Upper lobe of right lung (tissue), 1 donor: ENCODE data around the gene TERT. TPM values are rescaled to one million over a fixed set of nuclear protein-coding genes. Genes with fewer than 3 reads are reported as not detected.

Source experiments
- ATAC-seq: fragments of 200-7000 bp; cut with Tn5 transposase; one replicate; pipeline ENCODE4 v1.9.1; 2020; ENCODE audit warnings: mild to moderate bottlenecking, moderate library complexity
- DNase-seq: peaks from one replicate; pipeline ENCODE4 v3.0.0-alpha.2; 2020
- H3K27ac ChIP-seq: fragments of 200-600 bp; one replicate; pipeline ENCODE4 v1.8.0; 2022
- H3K27me3 ChIP-seq: fragments of 200-600 bp; one replicate; pipeline ENCODE4 v1.8.0; 2022; ENCODE audit warnings: mild to moderate bottlenecking
- H3K36me3 ChIP-seq: fragments of 200-600 bp; one replicate; pipeline ENCODE4 v1.8.0; 2022
- H3K4me1 ChIP-seq: fragments of 200-600 bp; one replicate; pipeline ENCODE4 v1.8.0; 2022
- H3K4me3 ChIP-seq: fragments of 200-600 bp; one replicate; pipeline ENCODE4 v1.8.0; 2022; ENCODE audit warnings: mild to moderate bottlenecking
- H3K9me3 ChIP-seq: fragments of 200-600 bp; one replicate; pipeline ENCODE4 v1.8.0; 2022
- intact Hi-C: fragments of 100-400 bp; cut with DNase I; formaldehyde crosslinking; loops from one replicate; pipeline ENCODE4 v1.11.0; 2022
- total RNA-seq: library from RNA; stranded (reverse); fragmentation: NEBNext Ultra II Directional; extraction: Animal tissue kit (Norgen Biotek cat#: 25700); gene quantifications from one replicate; pipeline ENCODE4 v1.2.1, GENCODE V29; 2021
- TF ChIP-seq, protein P1 (sequence below): fragments of 200-600 bp; IDR thresholded peaks from one replicate; pipeline ENCODE4 v1.8.0; 2022; ENCODE audit warnings: antibody characterized with exemption
- donor health status: DM: no; HTN: yes; CAD: no; lungs with severe emphysema.

TERT gene
- total RNA-seq, 1 donor from 2014 or later = not detected

DNA sequence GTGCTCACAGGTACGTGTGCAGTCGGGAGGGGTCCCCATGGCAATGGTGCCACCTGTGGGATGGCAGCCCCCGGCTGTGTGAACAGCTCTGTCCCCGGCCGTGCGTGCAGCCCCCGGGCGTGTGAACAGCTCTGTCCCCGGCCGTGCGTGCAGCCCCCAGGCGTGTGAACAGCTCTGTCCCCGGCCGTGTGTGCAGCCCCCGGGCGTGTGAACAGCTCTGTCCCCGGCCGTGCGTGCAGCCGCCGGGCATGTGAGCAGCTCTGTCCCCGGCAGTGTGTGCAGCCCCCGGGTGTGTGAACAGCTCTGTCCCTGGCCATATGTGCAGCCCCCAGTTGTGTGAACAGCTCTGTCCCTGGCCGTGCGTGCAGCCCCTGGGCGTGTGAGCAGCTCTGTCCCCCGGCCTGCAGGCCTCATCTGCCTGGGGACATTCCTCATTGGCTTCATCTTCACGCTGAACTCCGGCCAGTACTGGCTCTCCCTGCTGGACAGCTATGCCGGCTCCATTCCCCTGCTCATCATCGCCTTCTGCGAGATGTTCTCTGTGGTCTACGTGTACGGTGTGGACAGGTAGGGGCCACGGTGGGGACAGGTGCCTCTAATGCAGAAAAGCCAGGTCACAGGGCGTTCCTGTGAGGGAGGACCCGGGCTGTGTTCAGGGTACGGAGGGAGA lies 75.6 kb downstream of the TERT start:
- no peak for DNase-seq
- TF ChIP-seq, protein P1, sequence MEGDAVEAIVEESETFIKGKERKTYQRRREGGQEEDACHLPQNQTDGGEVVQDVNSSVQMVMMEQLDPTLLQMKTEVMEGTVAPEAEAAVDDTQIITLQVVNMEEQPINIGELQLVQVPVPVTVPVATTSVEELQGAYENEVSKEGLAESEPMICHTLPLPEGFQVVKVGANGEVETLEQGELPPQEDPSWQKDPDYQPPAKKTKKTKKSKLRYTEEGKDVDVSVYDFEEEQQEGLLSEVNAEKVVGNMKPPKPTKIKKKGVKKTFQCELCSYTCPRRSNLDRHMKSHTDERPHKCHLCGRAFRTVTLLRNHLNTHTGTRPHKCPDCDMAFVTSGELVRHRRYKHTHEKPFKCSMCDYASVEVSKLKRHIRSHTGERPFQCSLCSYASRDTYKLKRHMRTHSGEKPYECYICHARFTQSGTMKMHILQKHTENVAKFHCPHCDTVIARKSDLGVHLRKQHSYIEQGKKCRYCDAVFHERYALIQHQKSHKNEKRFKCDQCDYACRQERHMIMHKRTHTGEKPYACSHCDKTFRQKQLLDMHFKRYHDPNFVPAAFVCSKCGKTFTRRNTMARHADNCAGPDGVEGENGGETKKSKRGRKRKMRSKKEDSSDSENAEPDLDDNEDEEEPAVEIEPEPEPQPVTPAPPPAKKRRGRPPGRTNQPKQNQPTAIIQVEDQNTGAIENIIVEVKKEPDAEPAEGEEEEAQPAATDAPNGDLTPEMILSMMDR = no peak
- intact Hi-C loops = no loop called here

GRCh38 chr5:1218351-1219080 lies 76.4 kb downstream of the TERT start:
- Histone ChIP-seq H3K9me3 (no peaks in the 10 kb centered on the region), H3K4me1 (no peaks in the 10 kb centered on the region), H3K36me3 (no peaks in the 10 kb centered on the region), H3K27me3 (peaks cover 3% of the 10 kb centered on the region), H3K27ac (no peak overlapping the region), H3K4me3 (no peak overlapping the region)
- DNase-seq (no peak), ATAC-seq (no peak)
- intact Hi-C loops = no loop called here
- TF ChIP-seq, protein P1 = no peak

More for the DNA sequence above, 75.6 kb downstream of the TERT start:
- Histone ChIP-seq H3K27ac (no peak overlapping the region), H3K9me3 (no peaks in the 10 kb centered on the region), H3K36me3 (no peaks in the 10 kb centered on the region), H3K4me3 (no peak overlapping the region), H3K27me3 (peaks cover 3% of the 10 kb centered on the region), H3K4me1 (no peaks in the 10 kb centered on the region)
- no peak for ATAC-seq

DNA sequence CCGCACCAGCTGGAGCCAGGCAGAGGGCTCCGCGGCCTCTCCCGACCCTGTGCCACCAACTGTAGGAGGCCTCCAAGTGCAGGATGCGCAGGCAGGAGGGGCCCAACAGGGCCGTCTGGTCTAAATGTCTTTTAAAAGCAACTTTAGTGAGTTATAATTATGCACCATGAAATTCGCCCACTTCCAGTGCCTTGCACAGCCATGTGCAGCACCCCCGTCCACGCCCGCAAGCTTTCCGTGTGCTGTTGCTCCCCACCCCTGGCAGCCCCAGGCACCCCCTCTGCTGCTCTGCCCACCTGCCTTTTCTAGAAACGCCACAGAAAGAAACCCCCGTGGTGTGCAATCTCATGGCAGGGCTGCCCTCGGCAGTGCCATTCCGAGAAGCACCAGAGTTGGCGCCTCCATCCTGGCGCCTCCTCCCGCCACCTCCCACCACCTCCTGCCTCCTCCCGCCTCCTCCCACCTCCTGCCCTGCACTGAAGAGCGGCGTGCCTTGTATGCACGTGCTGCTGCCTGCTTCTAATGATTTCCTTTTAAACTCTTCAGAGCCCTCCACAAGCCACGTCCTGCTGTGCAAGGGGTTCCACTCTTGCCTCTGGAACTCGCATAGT lies 77.2 kb downstream of the TERT start:
- intact Hi-C loops = no loop called here
- H3K36me3 ChIP-seq = no peaks in the 10 kb centered on the region
- no peaks in the 10 kb centered on the region for H3K4me1 ChIP-seq
- no peak for ATAC-seq
- H3K4me3 ChIP-seq = no peak overlapping the region
- TF ChIP-seq, protein P1 = no peak
- peaks cover 3% of the 10 kb centered on the region for H3K27me3 ChIP-seq
- H3K27ac ChIP-seq = no peak overlapping the region
- H3K9me3 ChIP-seq = no peaks in the 10 kb centered on the region
- no peak for DNase-seq

DNA sequence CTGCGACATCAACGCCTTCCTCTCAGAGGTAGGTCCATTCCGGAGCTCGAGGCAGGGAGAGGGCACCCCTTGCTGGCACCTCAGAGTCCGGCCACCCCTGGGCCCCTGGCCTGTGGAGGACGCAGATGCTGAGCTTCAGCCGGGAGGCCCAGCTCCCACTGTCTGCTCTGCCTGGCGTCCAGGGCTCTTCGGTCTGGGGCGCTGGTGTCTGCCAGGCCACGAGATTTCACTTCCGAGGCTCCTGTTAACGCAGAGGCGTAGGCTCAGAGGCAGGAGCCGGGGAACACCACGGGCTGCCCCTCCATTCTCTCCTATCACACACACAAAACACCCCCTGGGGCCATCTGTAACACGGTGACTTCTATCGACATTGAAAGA lies 78.0 kb downstream of the TERT start:
- TF ChIP-seq, protein P1 = no peak
- ATAC-seq (no peak), DNase-seq (no peak)
- Histone ChIP-seq H3K9me3 (no peaks in the 10 kb centered on the region), H3K27me3 (peaks cover 3% of the 10 kb centered on the region), H3K36me3 (no peaks in the 10 kb centered on the region), H3K27ac (no peak overlapping the region), H3K4me3 (no peak overlapping the region), H3K4me1 (no peaks in the 10 kb centered on the region)
- intact Hi-C loops = no loop called here

DNA sequence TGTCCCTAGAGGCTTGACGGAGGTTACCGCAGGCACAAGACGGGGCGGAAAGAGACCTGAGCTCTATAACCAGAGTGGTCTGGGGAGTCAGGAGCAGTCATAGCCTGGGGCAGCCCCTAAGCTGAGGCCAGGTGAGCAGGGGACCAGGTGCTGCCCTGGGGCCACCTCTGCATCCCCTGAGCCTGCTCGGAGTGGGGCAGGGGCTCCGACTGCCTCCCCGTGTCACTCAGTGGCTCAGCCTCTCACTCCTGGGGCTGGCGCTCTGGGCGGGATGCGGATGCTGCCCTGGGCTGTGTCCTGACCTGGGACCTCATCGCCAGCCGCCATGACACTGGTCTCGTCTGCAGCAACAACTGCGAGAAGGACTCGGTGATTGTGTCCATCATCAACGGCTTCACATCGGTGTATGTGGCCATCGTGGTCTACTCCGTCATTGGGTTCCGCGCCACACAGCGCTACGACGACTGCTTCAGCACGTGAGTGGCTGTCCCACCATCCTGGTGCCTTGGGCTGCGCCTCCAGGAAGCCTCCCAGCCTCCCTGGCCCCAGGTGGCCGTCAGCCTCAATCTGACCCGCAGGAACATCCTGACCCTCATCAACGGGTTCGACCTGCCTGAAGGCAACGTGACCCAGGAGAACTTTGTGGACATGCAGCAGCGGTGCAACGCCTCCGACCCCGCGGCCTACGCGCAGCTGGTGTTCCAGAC lies 78.5 kb downstream of the TERT start:
- TF ChIP-seq, protein P1 = no peak
- Histone ChIP-seq H3K9me3 (no peaks in the 10 kb centered on the region), H3K27me3 (peaks cover 3% of the 10 kb centered on the region), H3K36me3 (no peaks in the 10 kb centered on the region), H3K27ac (no peak overlapping the region), H3K4me1 (no peaks in the 10 kb centered on the region), H3K4me3 (no peak overlapping the region)
- no peak for ATAC-seq
- intact Hi-C loops = no loop called here
- DNase-seq = no peak
